Gastrocnemius medialis (tissue), 4 donors: Measurements from ENCODE around the gene PFKP.

ENCODE experiments used
- CTCF ChIP-seq, 5 experiments: fragments of 450-650 bp in 3 of 5; fragments of 200-600 bp in 2 of 5; sonication (generic) in 2 of 5; IDR thresholded peaks in 4 of 5; conservative IDR thresholded peaks in 1 of 5; 1 replicate in 4 of 5; 2 replicates in 1 of 5; pipeline ENCODE4 v1.5.1; 2016 to 2019; ENCODE audit warnings: antibody characterized with exemption in 5 of 5, mild to moderate bottlenecking in 3 of 5, moderate library complexity in 3 of 5
- POLR2A ChIP-seq, 2 donors: fragments of 450-650 bp; IDR thresholded peaks; one replicate each; pipeline ENCODE4 v1.6.1; 2017; ENCODE audit warnings: antibody characterized with exemption in 2 of 2, mild to moderate bottlenecking in 2 of 2, moderate library complexity in 2 of 2

- TF ChIP-seq POLR2A (IDR thresholded peaks at IDR 0.05) (no peak), CTCF (IDR thresholded peaks at IDR 0.05 in 4 of 5, conservative IDR thresholded peaks at IDR 0.05 in 1 of 5) (no peak)
Measured at GRCh38 chr10:3022027-3022426, 45.3 kb upstream of the PFKP start.
